Suprapubic skin (tissue), 4 donors: Measurements from ENCODE around the gene SH3BP4.

Experiments
- CTCF ChIP-seq, 2 donors: fragments of 200-600 bp in 1 of 2; fragments of 450-650 bp in 1 of 2; sonication (generic) in 1 of 2; IDR thresholded peaks; one replicate each; pipeline ENCODE4 v1.5.1; 2016 to 2019; ENCODE audit warnings: antibody characterized with exemption in 2 of 2, mild to moderate bottlenecking in 1 of 2, moderate library complexity in 1 of 2
- EP300 ChIP-seq: sonication (generic); formaldehyde crosslinking; IDR thresholded peaks from one replicate; pipeline ENCODE4 v1.6.1; 2017; ENCODE audit warnings: antibody characterized with exemption
- POLR2A ChIP-seq, 2 donors: fragments of 450-650 bp; IDR thresholded peaks; one replicate each; pipeline ENCODE4 v1.6.1; 2017; ENCODE audit warnings: antibody characterized with exemption in 2 of 2, mild to moderate bottlenecking in 2 of 2, moderate library complexity in 2 of 2
- POLR2AphosphoS5 ChIP-seq, 3 donors: sonication (generic); formaldehyde crosslinking; IDR thresholded peaks; one replicate each; pipeline ENCODE4 v1.6.1; 2017; ENCODE audit warnings: antibody characterized with exemption in 3 of 3

GRCh38 chr2:235064976-235065375, 113.2 kb downstream of the SH3BP4 start:
- TF ChIP-seq CTCF (IDR thresholded peaks at IDR 0.05) (no peak), POLR2A (IDR thresholded peaks at IDR 0.05) (no peak), POLR2AphosphoS5 (IDR thresholded peaks at IDR 0.05) (no peak), EP300 (no peak)
